DND-41 (cell line): Measurements from ENCODE around the gene SYNDIG1.

Source experiments
- ATAC-seq: fragments of 200-7000 bp; cut with Tn5 transposase; 3 replicates; pipeline ENCODE4 v1.9.1; 2021; ENCODE audit warnings: low read depth; ENCODE audit not compliant: insufficient read depth
- DNase-seq: peaks from one replicate; pipeline ENCODE4 v3.0.0-alpha.2; 2020
- H2AFZ ChIP-seq: 2 replicates; pipeline ENCODE4 v1.6.0; 2012; ENCODE audit warnings: low read depth, low read length
- H3K27ac ChIP-seq: 2 replicates; pipeline ENCODE4 v1.5.1; 2012; ENCODE audit warnings: low read length, inconsistent platforms
- H3K27me3 ChIP-seq: fragments of 200-600 bp; sonication (generic); 2 replicates; pipeline ENCODE4 v1.6.0; 2012; ENCODE audit warnings: low read length, mild to moderate bottlenecking, inconsistent platforms; ENCODE audit not compliant: insufficient read depth, poor library complexity
- H3K36me3 ChIP-seq: 2 replicates; pipeline ENCODE4 v1.5.1; 2012; ENCODE audit warnings: low read length, inconsistent platforms; ENCODE audit not compliant: insufficient read depth
- H3K4me1 ChIP-seq: 2 replicates; pipeline ENCODE4 v1.5.1; 2012; ENCODE audit warnings: mild to moderate bottlenecking, low read length; ENCODE audit not compliant: insufficient read depth
- H3K4me2 ChIP-seq: 2 replicates; pipeline ENCODE4 v1.6.0; 2012; ENCODE audit warnings: mild to moderate bottlenecking, moderate library complexity, low read length, inconsistent platforms; ENCODE audit not compliant: insufficient read depth
- H3K4me3 ChIP-seq, 2 experiments: fragments of 200-600 bp in 1 of 2; shearing (Covaris generic) in 1 of 2; 2 replicates each; pipeline ENCODE4 v1.5.1; 2012 to 2016; ENCODE audit warnings: inconsistent platforms in 2 of 2, low read length in 2 of 2, mild to moderate bottlenecking in 2 of 2, low read depth in 1 of 2, moderate library complexity in 1 of 2
- H3K79me2 ChIP-seq: 2 replicates; pipeline ENCODE4 v1.6.0; 2012; ENCODE audit warnings: low read length, inconsistent platforms; ENCODE audit not compliant: insufficient read depth
- H3K9ac ChIP-seq: 2 replicates; pipeline ENCODE4 v1.6.0; 2012; ENCODE audit warnings: low read depth, mild to moderate bottlenecking, inconsistent platforms, low read length, moderate library complexity
- H3K9me3 ChIP-seq: 2 replicates; pipeline ENCODE4 v1.5.1; 2012; ENCODE audit warnings: low read length, moderate library complexity, mild to moderate bottlenecking, inconsistent platforms; ENCODE audit not compliant: insufficient read depth, severe bottlenecking
- H4K20me1 ChIP-seq: 2 replicates; pipeline ENCODE4 v1.6.0; 2012; ENCODE audit warnings: low read length; ENCODE audit not compliant: insufficient read depth
- CTCF ChIP-seq: IDR thresholded peaks from 2 replicates; pipeline ENCODE4 v1.5.1; 2012; ENCODE audit warnings: borderline replicate concordance, low read length, moderate library complexity, mild to moderate bottlenecking; ENCODE audit not compliant: poor library complexity, severe bottlenecking; ENCODE audit errors: extremely low read depth
- EZH2 ChIP-seq: IDR thresholded peaks from 3 replicates; pipeline ENCODE4 v1.6.1; 2012; ENCODE audit warnings: borderline replicate concordance, low read depth, mild to moderate bottlenecking, moderate library complexity, low read length, inconsistent platforms; ENCODE audit not compliant: severe bottlenecking

SYNDIG1 gene

GRCh38 chr20:24615353-24615752 lies 145.9 kb downstream of the SYNDIG1 start:
- H3K4me2 ChIP-seq, result no peak overlapping the region
- H3K79me2 ChIP-seq, result no peaks in the 10 kb centered on the region
- no peaks in the 10 kb centered on the region for H4K20me1 ChIP-seq
- H3K9me3 ChIP-seq, result no peaks in the 10 kb centered on the region
- H2AFZ ChIP-seq, result no peak overlapping the region
- H3K4me1 ChIP-seq, result peaks cover 8% of the 10 kb centered on the region; the same call in 1 of the 2 replicates
- H3K4me3 ChIP-seq, result no peak overlapping the region
- no peak overlapping the region for H3K9ac ChIP-seq
- no peaks in the 10 kb centered on the region for H3K27me3 ChIP-seq
- no peaks in the 10 kb centered on the region for H3K36me3 ChIP-seq
- TF ChIP-seq EZH2, result no peak
- TF ChIP-seq CTCF, result no peak
- ATAC-seq (no peak), DNase-seq (no peak)
- no peak overlapping the region for H3K27ac ChIP-seq

GRCh38 chr20:24616258-24617079 lies 147.0 kb downstream of the SYNDIG1 start:
- H3K9me3 ChIP-seq, result no peaks in the 10 kb centered on the region
- no peak overlapping the region for H3K4me3 ChIP-seq
- ATAC-seq (no peak), DNase-seq (no peak)
- H3K27me3 ChIP-seq, result no peaks in the 10 kb centered on the region
- no peaks in the 10 kb centered on the region for H3K79me2 ChIP-seq
- no peak for TF ChIP-seq EZH2
- no peak for TF ChIP-seq CTCF
- peaks cover 8% of the 10 kb centered on the region; the same call in 1 of the 2 replicates for H3K4me1 ChIP-seq
- no peaks in the 10 kb centered on the region for H3K36me3 ChIP-seq
- H3K27ac ChIP-seq, result no peak overlapping the region
- H3K9ac ChIP-seq, result no peak overlapping the region
- H3K4me2 ChIP-seq, result no peak overlapping the region
- H4K20me1 ChIP-seq, result no peaks in the 10 kb centered on the region
- H2AFZ ChIP-seq, result no peak overlapping the region

- no peak overlapping the region for H2AFZ ChIP-seq
- ATAC-seq (no peak), DNase-seq (no peak)
- TF ChIP-seq CTCF (no peak), EZH2 (no peak)
- no peak overlapping the region for H3K27ac ChIP-seq
- H4K20me1 ChIP-seq, result no peaks in the 10 kb centered on the region
- no peaks in the 10 kb centered on the region for H3K79me2 ChIP-seq
- no peak overlapping the region for H3K9ac ChIP-seq
- no peaks in the 10 kb centered on the region for H3K27me3 ChIP-seq
- H3K9me3 ChIP-seq, result no peaks in the 10 kb centered on the region
- H3K4me1 ChIP-seq, result peaks cover 8% of the 10 kb centered on the region; the same call in 1 of the 2 replicates
- H3K4me3 ChIP-seq, result no peak overlapping the region
- H3K4me2 ChIP-seq, result no peak overlapping the region
- H3K36me3 ChIP-seq, result no peaks in the 10 kb centered on the region
Observed at GRCh38 chr20:24617080-24617432, 147.6 kb downstream of the SYNDIG1 start.
